Prostate gland (tissue), 2 donors: Measurements from ENCODE around the gene CTNNBL1.

ENCODE experiments used
- POLR2A ChIP-seq: fragments of 450-650 bp; IDR thresholded peaks from one replicate; pipeline ENCODE4 v1.6.1; 2016; ENCODE audit warnings: antibody characterized with exemption, mild to moderate bottlenecking
- POLR2AphosphoS5 ChIP-seq: sonication (generic); formaldehyde crosslinking; IDR thresholded peaks from one replicate; pipeline ENCODE4 v1.6.1; 2017; ENCODE audit warnings: antibody characterized with exemption
- TF ChIP-seq, protein P1 (sequence below), 4 experiments: fragments of 200-600 bp in 2 of 4; fragments of 450-650 bp in 2 of 4; sonication (generic) in 2 of 4; IDR thresholded peaks; 1 replicate in 3 of 4; 2 replicates in 1 of 4; pipeline ENCODE4 v1.5.1; 2016 to 2019; ENCODE audit warnings: antibody characterized with exemption in 4 of 4, mild to moderate bottlenecking in 2 of 4, moderate library complexity in 2 of 4

- TF ChIP-seq, protein P1, sequence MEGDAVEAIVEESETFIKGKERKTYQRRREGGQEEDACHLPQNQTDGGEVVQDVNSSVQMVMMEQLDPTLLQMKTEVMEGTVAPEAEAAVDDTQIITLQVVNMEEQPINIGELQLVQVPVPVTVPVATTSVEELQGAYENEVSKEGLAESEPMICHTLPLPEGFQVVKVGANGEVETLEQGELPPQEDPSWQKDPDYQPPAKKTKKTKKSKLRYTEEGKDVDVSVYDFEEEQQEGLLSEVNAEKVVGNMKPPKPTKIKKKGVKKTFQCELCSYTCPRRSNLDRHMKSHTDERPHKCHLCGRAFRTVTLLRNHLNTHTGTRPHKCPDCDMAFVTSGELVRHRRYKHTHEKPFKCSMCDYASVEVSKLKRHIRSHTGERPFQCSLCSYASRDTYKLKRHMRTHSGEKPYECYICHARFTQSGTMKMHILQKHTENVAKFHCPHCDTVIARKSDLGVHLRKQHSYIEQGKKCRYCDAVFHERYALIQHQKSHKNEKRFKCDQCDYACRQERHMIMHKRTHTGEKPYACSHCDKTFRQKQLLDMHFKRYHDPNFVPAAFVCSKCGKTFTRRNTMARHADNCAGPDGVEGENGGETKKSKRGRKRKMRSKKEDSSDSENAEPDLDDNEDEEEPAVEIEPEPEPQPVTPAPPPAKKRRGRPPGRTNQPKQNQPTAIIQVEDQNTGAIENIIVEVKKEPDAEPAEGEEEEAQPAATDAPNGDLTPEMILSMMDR (IDR thresholded peaks at IDR 0.05), result no peak
- TF ChIP-seq POLR2AphosphoS5, result no peak
- TF ChIP-seq POLR2A, result no peak
Measured at GRCh38 chr20:37911261-37911660, 217.4 kb downstream of the CTNNBL1 start.
